NCI-H1694 treated with DMSO at 0.1 percent for 48 hours (cell line): Measurements from ENCODE around the gene DNAJA4.

Experiments
- DNase-seq: peaks from one replicate; lab custom pipeline; 2025; lab: John Stamatoyannopoulos, UW

The DNAJA4 gene

DNA sequence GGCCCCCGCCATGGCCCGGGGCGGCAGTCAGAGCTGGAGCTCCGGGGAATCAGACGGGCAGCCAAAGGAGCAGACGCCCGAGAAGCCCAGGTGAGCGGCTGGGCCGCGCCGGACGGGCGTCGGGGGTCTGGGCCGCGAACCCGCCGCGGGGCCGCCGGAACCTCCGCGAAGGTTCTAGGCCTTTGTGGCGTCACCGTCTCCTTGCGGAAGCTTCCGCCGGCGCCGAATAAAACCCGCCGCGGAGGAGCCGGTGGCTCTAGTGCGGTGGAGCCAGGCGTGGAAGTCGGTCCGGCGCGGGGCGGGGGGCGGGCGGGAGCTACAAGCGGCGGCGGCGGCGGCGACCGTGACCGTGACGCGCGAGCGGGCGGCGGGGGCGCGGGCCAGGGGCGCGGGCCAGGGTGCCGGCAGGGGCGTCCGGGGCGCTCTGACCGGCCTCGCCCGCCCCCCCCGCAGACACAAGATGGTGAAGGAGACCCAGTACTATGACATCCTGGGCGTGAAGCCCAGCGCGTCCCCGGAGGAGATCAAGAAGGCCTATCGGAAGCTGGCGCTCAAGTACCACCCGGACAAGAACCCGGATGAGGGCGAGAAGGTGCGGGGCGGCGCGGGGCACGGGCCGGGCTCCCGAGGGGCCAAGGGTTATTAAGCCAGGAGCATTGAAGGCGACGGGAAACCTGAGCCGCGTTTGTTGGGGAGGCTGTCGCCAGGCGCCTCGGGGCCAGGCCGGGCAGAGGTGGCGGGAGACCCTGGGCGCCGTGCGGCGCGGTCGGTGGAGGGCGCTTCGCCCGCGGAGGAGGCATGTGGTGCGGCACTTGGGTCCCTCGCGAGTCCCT is at the start of gene DNAJA4:
DNAJA4 (plus strand) TSS at position 259 of the 833 bp plus-strand sequence; CDS start at position 461, 202 bp downstream.
- DNase-seq: no peak

DNA sequence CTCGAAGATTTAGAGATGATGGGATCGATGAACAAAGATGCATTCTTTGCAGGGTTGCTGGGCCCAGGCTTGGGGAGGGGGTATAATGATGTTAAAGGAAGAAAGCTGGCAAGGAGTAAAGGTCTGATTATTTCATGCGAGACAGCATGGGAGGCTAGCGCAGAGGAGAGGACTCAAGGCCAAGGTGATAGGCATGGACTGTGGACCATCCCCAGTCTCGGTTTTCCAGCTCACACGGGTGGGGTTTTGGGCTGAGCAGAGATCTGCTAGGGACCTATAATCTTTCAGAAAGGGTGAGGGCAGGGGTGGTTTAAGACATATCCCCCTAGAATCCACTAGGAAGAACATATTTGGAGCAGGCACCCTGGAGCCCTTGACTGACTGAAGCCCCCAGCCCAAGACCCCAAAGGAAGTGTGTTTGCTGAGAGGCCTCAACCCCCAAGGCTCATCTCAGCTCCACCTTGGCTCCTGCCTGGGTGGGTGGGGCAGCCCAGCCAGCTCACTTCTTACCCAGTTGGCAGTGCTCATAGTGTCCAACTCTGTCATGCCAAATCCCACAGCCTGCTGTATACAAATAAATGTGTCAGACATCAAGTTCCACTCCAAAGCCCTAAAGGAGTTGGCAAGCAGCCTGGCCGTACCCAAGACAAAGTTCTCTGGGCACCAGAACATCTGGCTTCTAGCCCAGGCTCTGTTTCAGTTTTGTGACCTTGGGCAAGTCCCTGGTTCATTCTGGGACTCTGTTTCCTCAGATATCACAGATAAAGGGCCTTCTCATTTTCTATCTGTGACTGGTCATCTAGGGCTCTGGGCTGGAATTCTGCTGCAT is 47.9 kb upstream of the DNAJA4 start:
- DNase-seq: no peak

DNA sequence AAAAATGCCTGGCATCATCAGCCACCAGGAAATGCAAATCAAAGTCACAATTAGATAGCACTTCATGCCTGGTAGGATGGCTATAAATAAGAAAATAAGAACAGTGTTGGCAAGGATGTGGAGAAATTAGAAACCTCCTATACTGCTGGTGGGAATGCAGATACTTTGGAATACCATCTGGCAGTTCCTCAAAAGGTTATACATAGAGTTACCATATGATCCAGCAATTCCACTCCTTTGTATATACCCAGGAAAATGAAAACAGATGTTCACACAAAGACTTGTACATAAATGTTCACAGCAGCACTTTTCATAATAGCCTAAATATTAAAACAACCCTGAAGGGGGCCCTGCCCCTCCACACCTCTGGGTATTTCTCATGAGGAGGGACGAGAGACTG is 43.6 kb upstream of the DNAJA4 start:
- DNase-seq: no peak

DNA sequence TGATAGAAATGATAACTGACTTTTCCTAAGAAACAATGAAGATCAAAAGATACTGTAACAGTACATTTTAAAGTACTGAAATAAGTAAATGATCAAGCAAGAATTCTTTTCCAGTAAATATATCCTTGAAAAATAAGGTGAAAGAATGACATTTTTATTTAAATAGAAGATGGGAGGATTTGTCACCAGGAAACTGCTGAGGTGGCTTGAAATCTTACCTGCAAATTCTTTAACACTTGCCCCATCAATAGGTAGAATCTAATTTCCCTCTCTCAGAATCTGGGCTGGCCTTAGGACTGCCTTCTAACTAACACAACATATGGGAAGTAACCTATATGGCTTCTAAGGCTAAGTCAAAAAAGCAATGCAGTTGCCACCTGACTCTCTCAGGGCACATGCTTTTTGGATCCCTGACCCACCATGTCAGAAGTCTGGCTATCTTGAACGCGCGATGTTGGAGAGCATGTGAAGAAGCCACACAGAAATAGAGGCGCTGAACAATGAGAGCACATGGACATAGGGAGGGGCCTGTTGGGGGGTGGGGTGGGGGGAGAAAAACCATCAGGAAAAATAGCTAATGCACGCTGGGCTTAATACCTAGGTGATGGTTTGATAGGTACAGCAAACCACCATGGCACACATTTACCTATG is 41.5 kb upstream of the DNAJA4 start:
- DNase-seq: no peak

DNA sequence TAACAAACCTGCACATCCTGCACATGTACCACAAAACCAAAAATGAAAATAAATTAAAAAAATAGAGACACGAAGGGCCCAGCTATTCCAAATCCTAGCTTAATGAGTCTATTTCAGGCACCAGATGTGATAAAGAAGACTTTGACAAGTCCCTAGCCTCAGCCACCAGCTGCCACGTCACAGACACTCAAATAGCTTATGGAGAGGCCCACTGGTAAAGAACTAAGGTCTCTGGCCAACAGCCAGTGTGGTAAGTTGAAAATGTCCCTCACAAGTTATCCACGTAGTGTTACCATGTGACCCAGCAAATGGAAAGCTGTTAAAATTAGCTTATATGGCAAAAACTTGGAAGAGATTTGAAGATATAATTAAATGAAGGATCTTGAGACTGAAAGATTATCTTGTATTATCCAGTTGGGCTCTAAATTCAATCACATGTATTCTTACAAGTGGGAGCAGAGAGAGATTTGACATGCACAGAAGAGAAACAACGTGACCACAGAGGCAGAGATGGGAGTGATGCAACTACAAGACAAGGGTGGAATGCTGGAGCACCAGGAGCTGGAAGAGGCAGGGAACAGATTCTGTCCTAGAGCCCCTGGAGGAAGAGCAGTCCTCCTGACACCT is 40.9 kb upstream of the DNAJA4 start:
- DNase-seq: no peak

DNA sequence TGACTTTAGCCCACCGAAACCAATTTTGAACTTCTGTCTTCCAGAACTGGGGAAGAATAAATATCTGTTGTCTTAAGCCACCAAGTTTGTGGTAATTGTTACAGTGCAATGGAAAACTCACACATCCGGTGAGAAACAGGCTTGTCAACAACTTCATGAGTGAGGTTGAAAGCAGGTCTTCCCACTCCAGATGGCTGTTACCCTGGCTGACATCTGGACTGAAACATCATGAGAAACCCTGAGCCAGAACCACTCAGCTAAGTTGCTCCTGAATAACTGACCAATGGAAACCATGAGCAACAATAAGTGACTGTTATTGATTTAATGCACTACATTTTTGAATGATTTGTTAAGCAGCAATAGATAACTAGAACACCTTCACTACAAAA is 40.3 kb upstream of the DNAJA4 start:
- no peak for DNase-seq

DNA sequence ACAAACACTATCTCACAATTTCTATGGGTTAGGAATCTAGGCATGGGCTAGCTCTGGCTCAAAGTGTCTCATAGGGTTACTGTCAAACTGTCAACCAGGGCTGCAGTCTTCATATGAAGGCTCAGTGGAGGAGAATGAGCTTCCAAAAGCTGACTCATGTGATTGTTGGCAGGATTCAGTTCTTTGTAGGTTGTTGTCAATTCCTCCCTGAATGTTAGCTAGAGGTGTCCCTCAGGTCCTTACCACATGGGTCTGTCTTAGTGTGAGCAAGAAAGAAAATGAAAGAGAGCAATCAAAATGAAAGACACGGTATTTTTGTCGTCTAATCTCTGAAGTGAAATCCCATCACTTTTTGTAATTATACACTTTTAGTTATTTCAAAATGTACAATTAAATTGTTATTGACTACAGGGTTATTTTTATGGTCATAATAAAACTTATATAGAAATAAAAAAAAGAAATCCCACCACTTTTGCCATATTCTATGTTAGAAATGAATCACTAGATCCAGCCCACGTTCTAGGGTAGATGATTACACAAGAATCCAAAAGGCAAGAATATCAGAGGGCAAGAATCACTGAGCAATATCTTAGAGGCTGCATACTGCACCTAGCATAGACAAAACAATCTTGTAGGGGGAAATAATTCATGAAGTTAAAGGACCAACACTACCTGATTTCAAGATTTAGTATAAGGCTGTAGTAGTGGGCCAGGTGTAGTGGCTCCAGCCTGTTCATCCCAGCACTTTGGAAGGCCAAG is 38.4 kb upstream of the DNAJA4 start:
- no peak for DNase-seq

DNA sequence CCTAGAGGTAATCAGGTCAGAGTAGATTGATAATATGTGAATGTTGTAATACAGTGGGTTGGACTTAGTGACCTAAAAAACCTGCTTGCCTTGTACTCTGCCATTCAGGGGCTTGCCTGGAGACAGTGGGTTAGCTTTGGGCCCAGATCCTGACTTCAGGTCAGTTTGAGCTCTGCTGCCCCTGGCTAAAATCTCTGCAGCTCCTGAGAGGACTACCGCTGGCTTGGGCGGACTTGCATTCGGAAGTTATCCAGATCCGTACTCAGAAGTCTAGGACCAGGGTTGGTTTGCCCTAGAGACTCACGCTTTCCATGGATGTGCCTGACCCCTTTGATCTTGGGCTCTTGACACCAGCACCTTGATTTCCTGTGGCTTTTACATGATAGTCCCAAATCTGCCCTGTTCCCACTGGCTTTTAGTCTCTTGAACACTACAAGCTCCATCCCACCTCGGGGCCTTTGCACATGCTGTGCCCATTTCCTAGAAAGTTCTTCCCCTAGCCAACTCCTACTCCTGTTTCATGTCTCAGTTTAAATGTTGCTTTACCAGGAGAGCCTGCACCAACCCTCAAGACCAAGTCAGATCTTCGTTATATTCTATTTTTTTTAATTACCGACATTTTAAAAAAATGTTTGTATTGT is 35.9 kb upstream of the DNAJA4 start:
- no peak for DNase-seq

DNA sequence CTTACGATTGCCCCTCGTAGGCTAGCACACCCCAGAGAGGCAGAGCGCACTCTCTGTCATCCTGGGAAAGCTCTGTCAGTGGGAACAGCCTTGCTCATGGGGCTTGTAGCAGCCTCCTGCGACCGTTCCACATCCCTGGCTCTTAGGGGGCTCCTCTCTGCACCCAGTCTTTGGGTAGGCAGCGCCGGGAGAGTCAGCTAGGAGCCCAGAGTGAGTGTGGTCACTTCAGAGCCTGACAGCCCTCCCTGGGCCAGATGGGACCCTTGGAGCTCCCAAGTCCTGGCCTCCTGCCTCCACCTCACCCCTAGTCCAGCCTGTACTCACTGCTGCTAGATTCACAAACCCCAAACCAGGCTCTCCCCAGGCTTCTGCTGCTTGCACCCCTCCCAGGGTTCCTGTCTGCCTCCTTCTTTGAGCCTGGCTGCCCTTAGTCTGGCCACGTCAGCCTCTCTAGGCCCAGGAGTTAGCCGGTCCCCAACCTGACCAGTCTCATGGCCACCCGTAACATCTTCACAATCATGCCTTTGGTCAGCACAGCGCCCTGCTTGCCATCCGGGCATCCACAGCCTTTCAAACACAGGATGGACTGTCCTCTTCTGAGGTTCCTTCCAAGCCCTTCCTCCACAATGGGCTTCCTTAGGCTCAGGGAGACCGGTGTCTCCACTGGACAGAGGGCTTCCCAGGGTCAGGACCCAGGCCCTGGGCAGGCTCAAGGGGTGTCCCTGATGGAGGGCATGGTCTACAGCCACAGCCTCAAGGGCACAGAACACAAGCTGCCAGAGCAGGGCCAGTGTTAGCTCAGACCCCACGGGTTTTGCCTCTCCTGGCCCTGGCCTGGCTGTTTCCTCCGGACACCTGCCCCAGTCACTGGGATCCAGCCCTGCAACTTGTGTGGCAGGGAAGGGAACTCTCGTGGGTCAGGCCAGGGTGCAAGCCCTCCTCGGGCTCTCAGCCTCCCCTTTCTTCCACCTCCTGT is 34.6 kb upstream of the DNAJA4 start:
- DNase-seq: no peak

DNA sequence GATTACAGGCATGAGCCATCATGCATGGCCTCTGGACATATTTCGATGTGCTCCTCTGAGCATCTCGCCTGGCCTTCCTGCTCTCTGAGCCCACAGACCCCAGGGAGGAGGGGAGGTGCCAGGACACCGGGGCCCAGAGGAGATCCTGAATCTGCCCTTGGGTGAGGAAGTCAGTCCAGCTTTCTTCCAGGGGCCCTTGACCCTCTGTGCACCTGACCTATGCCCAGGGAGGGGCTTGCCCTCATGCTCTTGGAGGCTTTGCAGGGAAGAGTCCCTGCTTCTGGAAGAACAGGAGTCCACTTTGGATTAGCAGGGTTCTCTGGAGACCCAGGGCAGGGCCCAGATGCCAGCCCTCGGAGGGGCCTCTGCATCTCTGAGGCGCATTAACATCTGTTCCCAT is 31.4 kb upstream of the DNAJA4 start:
- no peak for DNase-seq

DNA sequence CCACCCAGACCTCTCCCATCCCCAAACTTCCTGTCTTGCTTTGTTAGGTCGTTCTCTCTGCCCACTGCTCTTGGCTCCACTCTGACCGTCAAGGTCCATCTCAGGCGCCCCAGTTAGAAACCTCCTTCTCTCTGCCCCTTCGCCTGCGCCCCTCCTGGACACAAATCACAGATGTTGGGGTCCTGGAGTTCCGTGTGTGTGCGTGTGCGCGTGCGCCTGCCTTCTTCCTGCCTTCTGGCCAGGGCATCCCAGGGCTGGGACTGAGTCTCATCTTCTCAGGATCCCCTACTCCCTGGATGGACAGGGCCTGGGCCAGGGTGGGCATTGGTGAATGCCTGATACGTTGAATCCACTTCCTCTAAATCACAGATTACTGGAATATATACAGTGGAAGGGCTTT is 30.9 kb upstream of the DNAJA4 start:
- DNase-seq: no peak

DNA sequence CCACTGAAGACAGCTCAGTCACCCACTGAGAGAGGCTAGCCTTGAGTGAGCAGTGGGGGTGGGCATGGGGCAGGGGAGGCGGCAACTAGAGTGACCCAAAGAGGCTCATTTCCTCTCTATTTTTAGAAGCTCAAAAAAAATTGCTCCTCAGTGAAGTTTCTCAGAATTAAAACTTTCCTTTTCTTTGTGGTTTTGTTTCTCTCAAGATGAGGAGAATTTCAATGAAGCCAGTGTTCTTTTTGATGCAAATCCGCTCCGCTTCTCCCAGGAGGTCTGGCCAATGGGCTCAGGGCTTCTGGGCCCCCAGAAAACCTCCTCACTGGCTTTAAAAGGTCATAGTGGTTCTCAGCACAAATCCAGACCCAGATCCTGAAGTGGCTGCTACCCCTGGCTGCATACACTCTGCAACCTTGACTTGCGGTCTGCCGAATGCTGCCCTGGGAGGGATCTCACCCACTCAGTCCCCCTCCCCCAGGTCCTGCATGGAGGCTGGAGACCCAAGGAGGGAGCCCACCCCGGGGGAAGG is 29.8 kb upstream of the DNAJA4 start, which contains the start of gene ACSBG1:
ACSBG1 (minus strand) TSS at position 51 of the 526 bp plus-strand sequence. CDS start 64 bp downstream, outside the sequence.
- DNase-seq: no peak

DNA sequence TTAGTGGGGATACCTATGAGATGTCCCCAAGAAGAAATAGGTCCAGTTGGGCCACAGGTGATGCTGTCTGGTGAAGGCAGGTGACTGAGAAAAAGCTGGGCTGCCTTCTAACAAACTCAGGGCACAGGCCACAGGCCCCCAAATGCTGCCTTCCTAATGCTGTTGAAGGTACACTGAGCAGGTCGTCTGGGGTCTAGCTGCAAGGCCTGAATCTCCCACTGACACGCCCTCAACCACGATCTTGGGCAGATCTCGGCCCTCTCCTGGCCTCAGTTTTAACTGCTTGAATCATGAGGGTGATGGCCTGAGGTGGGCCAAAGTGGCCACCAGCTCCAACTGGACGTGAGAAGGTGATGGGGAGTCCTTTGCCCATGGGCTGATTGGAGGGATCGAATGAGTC is 27.9 kb upstream of the DNAJA4 start:
- no peak for DNase-seq

DNA sequence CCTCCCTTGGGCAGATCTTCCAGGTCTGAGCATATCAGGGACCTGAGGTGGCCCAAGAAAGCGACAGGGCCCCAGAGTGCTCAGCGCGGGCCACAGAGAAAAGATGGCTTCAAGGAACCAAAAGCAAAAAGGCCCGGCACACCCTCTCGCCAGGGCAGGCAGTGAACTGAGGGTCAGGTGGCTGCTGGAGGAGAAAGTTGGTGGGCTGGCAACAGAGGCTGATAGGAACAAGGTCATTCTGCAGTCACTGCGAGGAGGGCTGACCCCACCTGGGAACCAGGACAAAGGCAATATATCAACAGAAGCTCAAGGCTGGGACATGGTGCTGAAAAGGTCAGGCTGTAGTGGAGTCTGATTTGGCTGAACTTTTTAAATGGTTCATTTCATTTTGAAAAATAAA is 27.2 kb upstream of the DNAJA4 start:
- DNase-seq: no peak

DNA sequence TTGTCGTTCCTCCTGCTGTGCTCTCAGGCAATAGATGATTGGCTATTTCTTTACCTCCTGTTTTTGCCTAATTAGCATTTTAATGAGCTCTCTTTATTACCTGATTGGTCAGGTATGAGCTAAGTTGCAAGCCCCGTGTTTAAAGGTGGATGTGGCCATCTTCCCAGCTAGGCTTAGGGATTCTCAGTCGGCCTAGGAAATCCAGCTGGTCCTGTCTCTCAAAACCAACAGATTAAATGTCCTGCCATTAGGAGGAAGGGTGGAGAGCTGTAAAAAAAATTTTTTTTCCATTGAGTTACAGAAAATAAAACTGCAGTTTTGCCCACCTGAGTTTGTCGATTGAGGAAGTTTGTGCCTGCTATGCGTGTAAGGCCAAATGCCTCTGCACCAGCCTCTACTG is 24.6 kb upstream of the DNAJA4 start:
- DNase-seq: no peak

DNA sequence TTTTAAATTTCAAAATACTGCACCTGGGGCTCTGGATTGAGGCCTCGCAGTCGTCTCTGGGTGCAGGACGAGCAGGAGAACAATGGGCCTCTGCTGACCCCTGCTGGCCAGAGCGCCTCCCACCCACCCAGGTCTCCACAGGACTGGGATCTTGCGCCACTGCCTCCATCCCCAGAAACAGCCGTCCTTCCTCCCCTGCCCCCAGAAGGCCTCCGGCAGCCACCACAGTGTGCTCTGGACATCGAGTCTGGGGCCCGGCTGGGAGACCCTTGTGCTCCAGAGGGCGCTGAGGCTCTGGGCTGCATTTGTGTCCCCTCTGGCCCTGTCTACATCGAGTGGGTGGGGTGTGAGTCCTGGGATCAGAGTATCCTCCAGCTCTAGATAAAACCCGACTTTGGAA is 23.3 kb upstream of the DNAJA4 start:
- peak; percentile 52 for DNase-seq

DNA sequence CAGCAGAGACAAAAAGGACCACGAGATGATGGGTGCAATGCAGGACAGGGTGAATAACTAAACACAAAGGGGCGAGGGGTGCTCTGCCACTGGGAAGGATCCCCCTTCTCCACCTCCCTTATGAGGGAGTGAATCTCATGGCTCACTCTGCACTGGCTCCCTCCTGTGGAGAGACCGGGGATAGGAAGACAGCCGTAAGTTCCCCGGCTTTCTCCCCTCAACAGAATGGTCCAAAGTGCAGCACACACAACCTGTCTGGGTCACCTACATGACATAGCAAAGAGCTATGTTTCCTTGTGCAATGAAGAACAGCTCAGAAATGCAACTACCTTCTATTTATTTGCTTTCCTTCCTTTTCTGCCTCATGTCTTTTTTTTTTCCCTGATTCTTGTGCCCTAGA is 22.2 kb upstream of the DNAJA4 start:
- peak; percentile 7 for DNase-seq

DNA sequence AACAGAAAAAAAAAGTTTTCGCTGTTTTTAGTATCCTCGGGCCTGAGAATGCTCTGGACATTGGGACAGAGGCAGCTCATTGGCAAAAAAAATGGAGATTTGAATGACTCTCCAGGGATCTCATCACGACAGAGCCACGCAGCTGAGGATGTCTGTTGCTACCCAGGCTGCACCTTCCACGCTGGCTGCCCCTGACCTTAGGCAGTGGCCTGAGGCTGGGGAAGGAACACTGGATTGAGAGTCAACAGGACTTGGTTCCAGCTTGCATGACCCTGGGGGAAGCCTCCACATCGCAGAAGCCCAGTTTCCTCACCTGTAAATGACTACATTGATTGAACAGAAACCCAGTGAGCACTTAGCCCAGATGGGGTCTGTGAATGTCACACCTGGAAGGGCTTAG is 21.3 kb upstream of the DNAJA4 start:
- no peak for DNase-seq

DNA sequence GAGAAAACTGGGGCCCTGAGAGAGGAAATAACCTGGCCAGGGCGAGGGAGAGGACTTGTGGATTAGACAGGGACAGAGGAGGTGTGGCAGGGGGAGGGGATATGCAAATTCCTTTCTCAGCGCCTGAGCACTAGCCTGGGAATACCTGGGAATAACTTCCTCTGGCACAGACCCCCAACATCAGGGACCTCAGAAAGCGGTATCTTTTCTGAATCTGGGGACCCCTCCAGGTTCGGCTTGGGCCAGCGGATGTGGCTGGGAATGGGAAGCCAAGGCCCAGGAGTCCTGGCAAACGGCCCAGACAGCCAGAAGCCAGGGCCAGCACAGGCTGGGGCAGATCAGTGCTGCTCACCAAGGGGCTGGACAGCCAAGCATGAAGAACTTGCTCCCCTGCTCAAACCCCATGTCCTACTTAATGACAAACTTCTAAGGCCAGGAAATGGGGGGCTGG is 20.8 kb upstream of the DNAJA4 start:
- DNase-seq: no peak
